COLO668 (cell line): ENCODE measurements around the gene AP3B1.

ENCODE experiments used
- DNase-seq: peaks from one replicate; lab custom pipeline; 2025; ENCODE audit not compliant: unreplicated experiment; lab: John Stamatoyannopoulos, UW

AP3B1 gene

GRCh38 chr5:78294248-78295034 is at the start of gene AP3B1:
TSS of gene AP3B1 (minus strand) at chr5:78294698. CDS start at chr5:78294579, 119 bp downstream.
- peak; percentile 98 for DNase-seq

- DNase-seq, result no peak
Measured at GRCh38 chr5:78341440-78341839, 46.9 kb upstream of the AP3B1 start.

- no peak for DNase-seq
Measured at GRCh38 chr5:78339617-78340436, 45.3 kb upstream of the AP3B1 start.

GRCh38 chr5:78336698-78337097 is 42.2 kb upstream of the AP3B1 start:
- DNase-seq, result no peak

- DNase-seq, result no peak
Measured at GRCh38 chr5:78335976-78336375, 41.5 kb upstream of the AP3B1 start.

- DNase-seq, result no peak
Measured at GRCh38 chr5:78334811-78335210, 40.3 kb upstream of the AP3B1 start.

GRCh38 chr5:78331523-78332080 is 37.1 kb upstream of the AP3B1 start:
- DNase-seq, result no peak

- no peak for DNase-seq
Measured at GRCh38 chr5:78328585-78329173, 34.2 kb upstream of the AP3B1 start.

GRCh38 chr5:78327761-78328510 is 33.4 kb upstream of the AP3B1 start:
- no peak for DNase-seq

GRCh38 chr5:78326930-78327329 is 32.4 kb upstream of the AP3B1 start:
- DNase-seq, result no peak

GRCh38 chr5:78323241-78323640 is 28.7 kb upstream of the AP3B1 start:
- no peak for DNase-seq

- DNase-seq, result peak; percentile 1
Measured at GRCh38 chr5:78320401-78320800, 25.9 kb upstream of the AP3B1 start.

- DNase-seq, result no peak
Measured at GRCh38 chr5:78318337-78318736, 23.8 kb upstream of the AP3B1 start.

- no peak for DNase-seq
Measured at GRCh38 chr5:78317515-78317914, 23.0 kb upstream of the AP3B1 start.

GRCh38 chr5:78308703-78309102 is 14.2 kb upstream of the AP3B1 start:
- DNase-seq, result no peak

- DNase-seq, result no peak
Measured at GRCh38 chr5:78300464-78301045, 6.1 kb upstream of the AP3B1 start.

- peak; percentile 60 for DNase-seq
Measured at GRCh38 chr5:78295035-78295961, 800 bp upstream of the AP3B1 start.

- DNase-seq, result no peak
Measured at GRCh38 chr5:78293851-78294247, 649 bp downstream of the AP3B1 start.

- no peak for DNase-seq
Measured at GRCh38 chr5:78291687-78292086, 2.8 kb downstream of the AP3B1 start.
